SKM-1 treated with dmso at 0.1 percent for 144 hours (cell line): ENCODE data around the gene USP40.

Experiments
- DNase-seq: peaks from one replicate; lab custom pipeline; 2025; ENCODE audit not compliant: unreplicated experiment; lab: John Stamatoyannopoulos, UW

The USP40 gene

DNA sequence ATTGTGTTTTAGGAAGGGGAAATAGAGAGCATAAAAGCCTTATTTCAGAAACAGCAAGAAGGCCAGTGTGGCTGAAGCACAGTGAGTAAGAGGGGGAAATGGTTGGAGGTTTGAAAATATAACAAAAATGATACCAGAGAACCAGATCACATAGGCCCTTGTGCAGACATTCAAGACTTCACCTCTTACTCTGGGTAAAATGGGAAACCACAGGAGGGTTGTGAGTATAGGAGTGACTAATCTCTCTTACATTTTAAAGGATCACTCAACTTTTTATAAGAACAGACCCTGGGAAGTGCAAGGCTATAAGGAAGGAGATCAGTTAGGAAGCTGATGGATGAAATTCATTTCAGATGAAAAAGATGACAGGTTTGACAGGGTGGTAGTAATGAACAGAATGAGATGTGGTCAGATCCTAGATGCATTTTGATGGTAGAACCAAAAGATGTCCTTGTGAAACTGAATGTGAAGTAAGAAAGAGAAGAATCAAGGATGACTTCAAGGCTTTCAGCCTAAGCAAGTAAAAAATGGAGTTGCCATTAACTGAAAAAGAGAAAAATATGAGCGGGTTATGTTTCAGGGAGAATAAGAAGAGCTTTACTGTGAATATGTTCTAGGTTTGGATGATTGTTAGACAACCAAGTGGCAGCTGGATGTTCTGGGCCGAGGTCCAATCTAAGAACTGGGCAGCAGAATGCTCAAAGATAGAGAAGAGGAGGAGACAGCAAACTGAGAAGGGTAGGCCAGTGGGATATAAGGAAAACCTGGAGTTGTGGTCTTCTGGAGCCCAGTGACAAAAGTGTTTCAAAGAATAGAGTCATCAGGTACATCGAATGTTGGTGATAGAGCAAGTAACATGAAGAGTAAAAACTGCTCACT, 65.1 kb downstream of the USP40 start:
- no peak for DNase-seq

DNA sequence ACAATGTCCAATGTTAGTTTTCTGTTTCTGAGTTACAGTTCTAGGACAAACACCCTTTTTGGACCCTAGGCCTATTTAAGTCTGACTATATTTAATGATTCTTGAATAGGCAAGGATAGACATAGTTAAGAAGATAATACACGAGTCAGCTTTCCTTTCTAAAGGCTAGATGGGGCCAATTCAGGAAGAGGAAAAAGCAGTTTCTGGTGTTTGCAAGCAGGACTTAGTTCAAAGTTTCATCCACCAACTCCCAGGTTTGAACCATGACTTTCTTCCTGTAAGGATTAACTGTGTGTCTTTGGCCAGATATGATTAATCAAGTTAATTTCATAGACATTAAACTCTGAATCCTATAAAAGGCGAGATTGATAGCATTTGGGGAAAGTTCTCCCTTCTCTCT, 66.7 kb downstream of the USP40 start:
- DNase-seq: no peak

DNA sequence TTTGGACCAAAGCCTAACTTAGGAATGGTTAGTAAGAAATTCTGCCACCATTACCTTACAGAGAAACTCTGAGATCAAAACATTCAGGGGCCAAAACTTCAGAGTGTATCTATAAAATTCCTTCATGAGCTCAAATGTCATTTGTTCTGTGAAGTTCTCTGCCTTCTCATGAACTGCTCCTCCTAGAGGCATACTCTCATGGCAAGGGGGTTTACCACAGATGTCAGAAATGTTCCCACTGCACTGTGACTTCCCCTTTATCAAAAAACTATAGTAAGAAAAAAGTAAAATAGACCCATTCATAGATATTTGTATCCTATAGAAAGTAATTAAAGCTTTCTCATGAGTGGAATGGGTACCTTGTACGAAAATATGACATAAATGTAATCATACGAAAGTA, 68.5 kb downstream of the USP40 start:
- DNase-seq: no peak

DNA sequence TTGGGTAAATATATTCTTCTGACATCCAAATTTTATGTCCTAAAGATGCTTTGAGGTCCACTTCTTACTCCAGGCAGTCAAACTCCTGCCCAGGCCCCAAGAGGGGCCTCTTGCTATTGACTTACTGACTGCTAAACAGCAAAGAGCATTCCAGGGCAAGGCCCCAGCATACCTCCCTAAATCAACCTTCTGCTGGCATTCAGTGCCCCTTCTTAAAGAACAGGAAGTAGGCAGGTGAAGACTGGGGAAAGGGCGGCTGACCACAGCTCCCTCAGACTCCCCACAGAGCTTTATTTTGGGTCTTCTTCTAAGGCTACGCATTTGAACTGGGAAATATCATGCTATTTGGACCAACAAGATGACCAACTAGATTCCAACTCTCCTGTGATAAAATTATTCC, 68.9 kb downstream of the USP40 start:
- no peak for DNase-seq

- DNase-seq: no peak
Measured at GRCh38 chr2:233495503-233496496, 70.8 kb downstream of the USP40 start.

DNA sequence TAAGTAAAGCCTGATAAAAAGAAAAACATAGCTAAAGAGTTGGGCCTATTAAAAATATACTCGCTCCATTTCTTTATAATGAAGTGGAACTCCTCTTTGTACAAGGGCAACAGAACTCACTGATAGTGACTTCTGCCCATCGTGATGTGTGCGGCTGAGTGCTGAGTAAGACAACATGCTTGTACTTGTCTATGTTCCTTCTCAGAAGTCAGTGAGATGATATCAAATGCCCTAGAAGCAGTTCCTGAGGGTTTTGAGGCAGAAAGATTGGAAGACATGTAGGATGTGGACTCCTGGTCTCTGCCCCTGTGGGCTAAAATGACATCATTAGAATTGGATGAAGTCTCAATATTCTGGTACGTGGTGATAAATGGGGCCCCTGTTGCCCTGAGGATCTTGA, 73.8 kb downstream of the USP40 start:
- no peak for DNase-seq

DNA sequence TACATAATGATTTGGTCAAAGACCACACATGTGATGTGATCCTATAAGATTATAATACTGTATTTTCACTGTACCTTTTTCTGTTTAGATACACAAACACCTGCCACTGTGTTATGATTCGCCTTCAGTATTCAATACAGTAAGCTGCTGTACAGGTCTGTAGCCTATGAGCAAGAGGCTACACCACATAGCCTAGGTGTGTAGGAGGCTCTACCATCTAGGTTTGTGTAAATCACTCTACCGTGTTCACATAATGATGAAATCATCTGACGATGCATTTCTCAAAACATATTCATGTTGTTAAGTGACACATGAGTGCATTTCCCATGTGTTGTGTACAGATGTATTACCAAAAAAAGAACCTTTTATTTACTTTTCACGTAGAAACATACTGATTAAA, 74.5 kb downstream of the USP40 start:
- DNase-seq: no peak

GRCh38 chr2:233491326-233491725, 75.3 kb downstream of the USP40 start:
- no peak for DNase-seq

GRCh38 chr2:233490831-233491230, 75.8 kb downstream of the USP40 start:
- DNase-seq: no peak

GRCh38 chr2:233489666-233490065, 76.9 kb downstream of the USP40 start:
- no peak for DNase-seq

DNA sequence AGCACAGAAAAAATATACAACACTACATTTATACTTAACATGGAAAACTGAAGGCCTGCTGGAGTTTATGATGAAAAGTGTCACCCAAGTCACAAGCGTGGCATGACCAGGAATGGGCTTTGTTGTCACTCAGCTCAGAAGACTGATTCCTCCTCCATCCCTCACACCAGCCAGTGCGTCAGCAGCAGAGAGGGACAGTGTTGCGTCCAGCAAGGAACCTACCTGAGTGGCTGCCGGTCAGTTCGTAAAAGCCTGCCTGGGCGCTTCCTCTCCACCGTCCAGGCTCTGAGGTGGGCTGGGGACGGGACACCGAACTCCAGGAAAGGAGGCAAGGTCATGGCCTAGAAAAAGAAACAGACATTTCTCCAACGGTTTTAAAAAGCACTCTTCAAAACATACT, 77.4 kb downstream of the USP40 start:
- no peak for DNase-seq

GRCh38 chr2:233487748-233488345, 78.7 kb downstream of the USP40 start:
- no peak for DNase-seq

DNA sequence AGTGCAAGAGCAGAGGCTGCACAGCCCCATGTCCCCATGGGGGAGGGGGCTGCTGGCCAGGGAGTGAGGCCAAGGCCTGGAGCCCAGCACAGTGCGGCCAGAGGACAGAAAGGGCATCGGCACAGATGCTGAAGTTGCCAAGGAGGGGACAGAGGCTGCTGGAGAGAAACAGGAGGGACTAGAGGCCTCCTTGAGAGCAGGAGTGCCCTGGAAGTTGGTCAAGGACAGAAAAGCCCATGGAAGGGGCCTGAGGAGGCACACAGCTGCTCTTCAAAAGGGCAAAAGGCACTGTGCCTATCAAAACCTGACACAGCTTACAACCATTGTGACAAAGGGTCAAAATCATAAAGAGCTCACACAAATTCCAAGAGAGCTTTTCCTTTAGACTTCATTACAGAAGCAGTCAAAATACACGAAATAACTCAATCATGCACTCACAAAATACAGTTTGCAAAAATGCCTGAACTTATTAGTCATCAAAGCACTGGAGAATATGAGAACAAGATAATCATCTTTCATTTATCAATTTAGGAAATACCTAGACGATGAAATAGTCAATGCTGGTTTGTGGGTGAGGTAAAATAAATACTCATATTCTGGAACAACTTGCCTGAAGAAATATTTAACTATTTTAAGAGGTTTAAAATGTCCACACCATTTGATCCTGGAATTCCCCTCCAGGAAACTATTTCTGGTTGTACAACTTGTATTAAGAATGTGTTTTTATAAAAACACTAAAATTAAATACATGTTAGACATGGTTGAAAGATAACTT, 79.6 kb downstream of the USP40 start:
- DNase-seq: no peak

GRCh38 chr2:233486357-233486756, 80.2 kb downstream of the USP40 start:
- DNase-seq: no peak

GRCh38 chr2:233485726-233486125, 80.9 kb downstream of the USP40 start:
- DNase-seq: no peak

DNA sequence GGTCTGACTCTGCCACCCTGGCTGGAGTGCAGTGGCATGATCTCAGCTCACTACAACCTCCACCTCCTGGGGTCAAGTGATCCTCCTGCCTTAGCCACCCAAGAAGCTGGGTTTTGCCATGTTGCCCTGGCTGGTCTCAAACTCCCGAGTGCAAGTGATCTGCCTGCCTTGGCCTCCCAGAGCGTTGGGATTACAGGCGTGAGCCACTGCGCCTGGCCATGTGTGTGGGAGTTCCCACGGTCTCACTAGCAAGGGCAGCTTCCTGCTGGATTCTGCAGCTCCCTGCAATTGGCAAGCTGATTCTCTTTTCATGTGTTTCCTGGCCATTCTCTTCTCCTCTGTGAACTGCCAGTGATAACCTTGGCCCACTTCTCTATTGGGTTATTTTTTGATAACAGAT, 84.0 kb downstream of the USP40 start:
- no peak for DNase-seq

GRCh38 chr2:233481368-233482142, 85.0 kb downstream of the USP40 start:
- DNase-seq: no peak

- no peak for DNase-seq
Measured at GRCh38 chr2:233480490-233481202, 85.9 kb downstream of the USP40 start.
